A204.1 (cell line): ENCODE measurements around the gene NSD2.
"Not testable (repeated sequence)": the region's sequence is repeated elsewhere in the genome, so short reads cannot be mapped to it uniquely, and the experiment has no call there.

Source experiments
- FAIRE-seq: peaks from 2 replicates; lab custom pipeline; 2012; peaks lifted over from hg19 to GRCh38; lab: Jason Lieb, UNC

The NSD2 gene

GRCh38 chr4:2006956-2007653 is 135.9 kb downstream of the NSD2 start:
- FAIRE-seq, result no peak

GRCh38 chr4:2007804-2008670 is 136.8 kb downstream of the NSD2 start:
- no peak for FAIRE-seq

DNA sequence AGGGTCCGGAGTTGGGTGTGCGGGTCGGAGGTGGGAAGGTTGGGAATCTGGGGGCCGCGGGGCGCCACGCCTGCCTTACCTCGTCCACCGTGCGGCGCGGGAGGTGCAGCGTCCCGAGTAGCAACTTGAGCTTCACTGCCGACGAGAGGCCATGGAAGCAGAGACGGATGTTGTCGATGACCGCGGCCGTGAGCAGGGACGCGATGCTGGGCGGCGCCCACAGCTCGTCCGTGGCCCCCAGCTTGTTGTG is 137.4 kb downstream of the NSD2 start:
- no peak for FAIRE-seq

GRCh38 chr4:2008921-2009650 is 137.9 kb downstream of the NSD2 start, which contains the start of gene NELFA:
Gene NELFA, minus strand, starts transcription at chr4:2008974. Its CDS starts 15 bp downstream, at chr4:2008959.
- FAIRE-seq, result no peak

GRCh38 chr4:2009651-2010233 is 138.5 kb downstream of the NSD2 start:
- FAIRE-seq, result no peak

GRCh38 chr4:2011583-2011982 is 140.4 kb downstream of the NSD2 start:
- no peak for FAIRE-seq

- no peak for FAIRE-seq
Observed at GRCh38 chr4:2015008-2015407, 143.8 kb downstream of the NSD2 start.

GRCh38 chr4:2021358-2022018 is 150.3 kb downstream of the NSD2 start:
- not testable (repeated sequence) for FAIRE-seq

DNA sequence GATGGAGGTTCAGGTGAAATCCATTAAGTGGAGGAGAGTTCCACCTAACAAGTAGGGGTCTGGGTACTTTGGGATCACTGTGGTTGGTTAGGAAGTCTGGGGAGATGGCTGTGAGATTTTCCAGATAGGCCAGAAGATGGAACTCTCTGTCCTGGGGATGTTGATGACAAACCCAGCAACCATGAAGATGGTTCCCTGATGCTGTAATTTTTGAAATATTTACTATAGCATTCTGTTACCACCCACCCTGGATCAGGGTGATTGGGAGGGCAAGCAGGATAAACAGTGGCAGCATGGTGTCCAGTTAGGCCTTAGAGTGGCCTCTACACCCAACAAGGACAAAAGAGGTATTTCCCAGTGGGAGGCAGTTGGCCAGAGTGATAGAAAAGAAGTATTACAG is 153.5 kb downstream of the NSD2 start:
- no peak for FAIRE-seq

- no peak for FAIRE-seq
Observed at GRCh38 chr4:2025817-2026216, 154.6 kb downstream of the NSD2 start.

DNA sequence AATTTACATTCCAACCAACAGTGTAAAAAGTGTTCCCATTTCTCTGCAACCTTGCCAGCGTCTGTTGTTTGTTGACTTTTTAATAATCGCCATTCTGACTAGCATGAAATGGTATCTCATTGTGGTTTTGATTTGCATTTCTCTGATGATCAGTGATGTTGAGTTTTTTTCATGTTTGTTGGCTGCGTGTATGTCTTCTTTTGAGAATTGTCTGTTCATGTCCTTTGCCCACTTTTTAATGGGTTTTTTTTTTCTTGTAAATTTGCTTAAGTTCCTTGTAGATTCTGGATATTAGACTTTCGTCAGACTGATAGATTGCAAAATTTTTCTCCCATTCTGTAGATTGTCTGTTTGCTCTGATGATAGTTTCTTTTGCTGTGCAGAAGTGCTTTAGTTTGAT is 155.9 kb downstream of the NSD2 start:
- FAIRE-seq, result not testable (repeated sequence)

DNA sequence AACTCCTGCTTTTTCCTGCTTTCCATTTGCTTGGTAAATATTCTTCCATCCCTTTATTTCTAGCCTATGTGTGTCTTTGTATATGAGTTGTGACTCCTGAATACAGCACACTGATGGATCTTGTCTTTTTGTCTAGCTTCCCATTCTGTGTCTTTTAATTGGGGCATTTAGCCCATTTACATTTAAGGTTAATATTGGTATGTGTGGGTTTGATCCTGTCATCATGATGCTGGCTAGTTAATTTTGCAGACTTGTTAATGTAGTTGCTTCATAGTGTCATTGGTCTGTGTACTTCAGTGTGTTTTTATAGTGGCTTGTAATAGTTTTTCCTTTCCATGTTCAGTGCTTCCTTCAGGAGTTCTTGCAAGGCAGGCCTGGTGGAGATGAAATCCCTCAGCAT is 160.0 kb downstream of the NSD2 start:
- FAIRE-seq, result not testable (repeated sequence)
